Cerebellar nuclear complex (tissue), 1 donor: ENCODE measurements around the gene RAP2C.
"Not testable (repeated sequence)": the region's sequence is repeated elsewhere in the genome, so short reads cannot be mapped to it uniquely, and the experiment has no call there.

Experiments
- DNase-seq, 2 experiments: peaks; one replicate each; lab custom pipeline; 2025; lab: John Stamatoyannopoulos, UW

Gene RAP2C

GRCh38 chrX:132199941-132200340 lies 19.3 kb downstream of the RAP2C start:
- no peak for DNase-seq

GRCh38 chrX:132193872-132194574 lies 25.2 kb downstream of the RAP2C start:
- no peak for DNase-seq

GRCh38 chrX:132191938-132192337 lies 27.3 kb downstream of the RAP2C start:
- DNase-seq, result no peak

- DNase-seq, result no peak
Observed at GRCh38 chrX:132188175-132188574, 31.1 kb downstream of the RAP2C start.

GRCh38 chrX:132187451-132187850 lies 31.8 kb downstream of the RAP2C start:
- DNase-seq, result no peak

- no peak for DNase-seq
Observed at GRCh38 chrX:132184871-132185270, 34.4 kb downstream of the RAP2C start.

GRCh38 chrX:132181364-132181763 lies 37.9 kb downstream of the RAP2C start:
- DNase-seq, result no peak

- DNase-seq, result no peak
Observed at GRCh38 chrX:132180929-132181328, 38.3 kb downstream of the RAP2C start.

- no peak for DNase-seq
Observed at GRCh38 chrX:132173647-132174046, 45.6 kb downstream of the RAP2C start.

- no peak for DNase-seq
Observed at GRCh38 chrX:132171881-132172280, 47.4 kb downstream of the RAP2C start.

GRCh38 chrX:132171478-132171877 lies 47.8 kb downstream of the RAP2C start:
- DNase-seq, result no peak

GRCh38 chrX:132169554-132169953 lies 49.7 kb downstream of the RAP2C start:
- no peak for DNase-seq

- DNase-seq, result no peak
Observed at GRCh38 chrX:132165651-132166050, 53.6 kb downstream of the RAP2C start.

- DNase-seq, result no peak
Observed at GRCh38 chrX:132165005-132165404, 54.2 kb downstream of the RAP2C start.

- DNase-seq, result not testable (repeated sequence)
Observed at GRCh38 chrX:132163094-132163493, 56.2 kb downstream of the RAP2C start.

- no peak for DNase-seq
Observed at GRCh38 chrX:132153166-132153565, 66.1 kb downstream of the RAP2C start.
